Subcutaneous adipose tissue (tissue), 4 donors: ENCODE data around the gene NR3C1. TPM values are rescaled to one million over a fixed set of nuclear protein-coding genes. Genes with fewer than 3 reads are reported as not detected.

Source experiments
- total RNA-seq, 4 donors: library from RNA; depleted of rRNA; stranded (reverse); fragments of >200 nt; gene quantifications; one replicate each; pipeline ENCODE4 v1.1.0, GENCODE V29; 2016
- TF ChIP-seq, protein P1 (sequence below): fragments of 450-650 bp; IDR thresholded peaks from one replicate; pipeline ENCODE4 v1.5.1; 2016; ENCODE audit warnings: low read depth, mild to moderate bottlenecking, control low read depth, antibody characterized with exemption, moderate library complexity

Gene NR3C1
- total RNA-seq, 4 donors from 2014 or later: 86.2 to 174 (median 95.1) TPM

DNA sequence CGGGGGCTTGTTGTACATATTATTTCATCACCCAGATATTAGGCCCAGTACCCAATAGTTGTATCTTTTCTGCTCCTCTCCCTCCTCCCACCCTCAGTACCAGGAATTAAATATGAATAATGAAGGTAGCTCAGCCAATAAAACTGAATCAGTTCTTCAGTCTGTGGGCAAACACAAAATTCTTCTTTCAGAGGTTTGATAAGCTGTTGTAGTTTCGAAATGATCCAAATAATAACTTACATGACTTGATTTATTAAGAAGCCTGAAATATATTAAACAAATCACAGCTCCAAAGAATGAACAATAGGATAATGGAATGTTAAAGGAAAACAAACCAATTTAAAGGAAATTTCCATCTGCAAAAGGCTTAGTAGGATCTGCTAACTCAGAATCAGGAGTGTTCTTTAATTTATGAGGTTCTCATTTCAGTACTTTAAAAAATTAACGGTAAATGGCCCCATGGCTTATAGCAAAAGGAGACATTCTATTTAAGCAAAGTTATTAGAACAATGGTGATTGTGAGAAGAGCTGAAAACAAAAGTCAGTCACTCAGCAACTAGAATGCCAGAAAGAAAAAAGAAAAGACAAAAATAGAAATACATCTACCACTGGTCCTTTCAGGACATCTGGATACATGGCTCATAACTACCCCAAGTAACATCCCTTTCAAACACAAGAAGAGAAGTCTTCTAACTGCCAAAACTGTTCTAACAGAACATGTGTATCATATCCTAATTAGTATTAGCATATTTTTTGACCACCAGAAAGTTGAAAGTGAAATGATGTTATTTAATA, 62.4 kb downstream of the NR3C1 start:
- TF ChIP-seq, protein P1, sequence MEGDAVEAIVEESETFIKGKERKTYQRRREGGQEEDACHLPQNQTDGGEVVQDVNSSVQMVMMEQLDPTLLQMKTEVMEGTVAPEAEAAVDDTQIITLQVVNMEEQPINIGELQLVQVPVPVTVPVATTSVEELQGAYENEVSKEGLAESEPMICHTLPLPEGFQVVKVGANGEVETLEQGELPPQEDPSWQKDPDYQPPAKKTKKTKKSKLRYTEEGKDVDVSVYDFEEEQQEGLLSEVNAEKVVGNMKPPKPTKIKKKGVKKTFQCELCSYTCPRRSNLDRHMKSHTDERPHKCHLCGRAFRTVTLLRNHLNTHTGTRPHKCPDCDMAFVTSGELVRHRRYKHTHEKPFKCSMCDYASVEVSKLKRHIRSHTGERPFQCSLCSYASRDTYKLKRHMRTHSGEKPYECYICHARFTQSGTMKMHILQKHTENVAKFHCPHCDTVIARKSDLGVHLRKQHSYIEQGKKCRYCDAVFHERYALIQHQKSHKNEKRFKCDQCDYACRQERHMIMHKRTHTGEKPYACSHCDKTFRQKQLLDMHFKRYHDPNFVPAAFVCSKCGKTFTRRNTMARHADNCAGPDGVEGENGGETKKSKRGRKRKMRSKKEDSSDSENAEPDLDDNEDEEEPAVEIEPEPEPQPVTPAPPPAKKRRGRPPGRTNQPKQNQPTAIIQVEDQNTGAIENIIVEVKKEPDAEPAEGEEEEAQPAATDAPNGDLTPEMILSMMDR: no peak

DNA sequence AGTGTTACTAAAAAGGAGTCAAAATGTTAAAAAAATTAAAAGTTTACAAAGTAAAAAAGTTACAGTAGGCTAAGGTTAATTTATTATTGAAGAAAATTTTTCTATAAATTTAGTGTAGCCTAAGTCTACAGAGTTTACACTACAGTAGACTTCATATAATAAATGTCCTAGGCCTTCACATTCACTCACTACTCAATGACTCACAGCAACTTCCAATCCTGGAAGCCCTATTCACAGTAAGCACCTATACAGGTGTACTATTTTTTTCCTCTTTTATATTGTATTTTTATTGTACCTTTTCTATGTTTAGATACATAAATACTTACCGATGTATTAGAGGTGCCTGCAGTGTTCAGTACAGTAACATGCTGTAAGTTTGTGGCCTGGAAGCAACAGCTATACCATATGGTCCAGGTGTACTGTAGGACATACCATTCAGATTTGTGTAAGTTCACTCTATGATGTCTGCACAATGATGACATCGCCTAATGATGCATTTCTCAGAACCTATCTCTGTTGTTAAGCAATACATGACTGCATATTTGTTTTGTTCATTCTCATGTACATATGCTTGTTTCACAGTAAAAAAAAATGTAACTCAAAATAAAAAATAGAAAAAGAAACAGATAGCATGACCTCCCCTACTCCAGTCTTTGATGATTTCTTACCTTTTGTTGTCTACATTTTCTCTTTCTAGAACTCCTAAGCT, 64.7 kb downstream of the NR3C1 start:
- TF ChIP-seq, protein P1: no peak

DNA sequence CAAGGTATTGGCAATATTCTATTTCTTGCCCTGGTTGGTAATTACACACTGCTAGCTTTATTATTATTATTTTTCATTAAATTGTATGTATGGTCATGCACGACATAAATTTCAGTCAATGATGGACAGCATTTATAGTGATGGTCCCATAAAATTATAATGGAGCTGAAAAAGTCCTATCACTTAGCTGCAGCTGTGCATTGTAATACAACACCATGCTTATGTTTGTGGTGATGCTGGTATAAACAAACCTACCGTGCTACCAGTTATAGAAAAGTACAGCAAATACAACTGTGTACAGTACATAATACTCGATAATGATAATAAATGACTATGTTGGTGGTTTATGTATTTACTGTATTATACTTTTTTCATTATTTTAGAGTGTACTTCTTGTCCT, 65.5 kb downstream of the NR3C1 start:
- TF ChIP-seq, protein P1: no peak

DNA sequence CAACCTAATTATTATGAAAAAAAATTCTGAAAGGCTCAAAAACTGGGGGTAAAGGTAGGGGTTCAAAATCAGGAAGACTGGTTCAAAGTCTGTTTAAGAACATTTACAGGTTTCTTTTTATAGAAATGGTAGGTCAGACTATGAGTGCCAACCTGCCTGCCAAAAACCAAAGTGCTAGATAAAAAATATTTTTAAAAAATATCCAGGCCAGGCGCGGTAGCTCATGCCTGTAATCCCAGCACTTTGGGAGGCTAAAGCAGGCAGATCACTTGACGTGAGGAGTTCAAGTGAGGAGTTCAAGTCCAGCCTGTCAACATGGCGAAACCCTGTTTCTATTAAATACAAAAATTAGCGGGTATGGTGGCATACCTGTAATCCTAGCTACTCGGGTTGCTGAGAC, 67.0 kb downstream of the NR3C1 start:
- TF ChIP-seq, protein P1: no peak

DNA sequence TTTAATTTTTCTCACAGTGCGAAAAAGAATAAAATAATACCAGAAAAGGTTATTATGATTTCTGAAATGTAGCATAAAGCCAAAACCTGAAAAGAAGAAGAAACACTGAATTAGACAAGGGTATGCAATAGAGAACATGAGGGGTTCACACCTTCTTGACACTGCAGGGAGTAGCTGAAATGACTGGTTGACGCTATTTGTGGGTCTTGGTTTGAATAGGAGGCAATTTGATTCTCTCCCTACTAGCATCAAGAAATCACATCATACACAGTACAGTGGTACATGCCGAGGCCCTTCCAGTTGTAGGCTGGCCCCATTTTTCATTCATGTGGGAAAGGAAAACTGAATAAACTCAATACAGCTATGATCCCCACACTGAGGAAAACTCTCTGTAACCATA, 68.6 kb downstream of the NR3C1 start:
- TF ChIP-seq, protein P1: no peak

DNA sequence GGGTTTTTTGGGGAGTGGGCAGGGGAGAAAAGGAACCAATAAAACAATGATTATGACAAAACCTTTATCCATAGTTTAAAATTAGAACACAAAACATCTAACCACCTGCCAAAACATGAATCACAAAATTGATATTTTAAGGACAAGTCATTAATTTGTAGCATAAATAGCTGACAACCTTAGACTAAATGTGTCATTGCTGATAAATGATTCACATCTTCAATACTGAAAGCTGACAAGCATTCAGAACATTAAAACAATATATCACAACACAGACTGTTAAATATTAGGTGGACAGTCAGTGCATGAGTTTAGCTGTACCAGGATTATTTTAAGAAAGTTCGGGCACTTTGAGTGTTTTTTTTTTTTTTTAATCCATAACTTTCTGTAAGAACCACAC, 71.5 kb downstream of the NR3C1 start:
- TF ChIP-seq, protein P1: no peak

DNA sequence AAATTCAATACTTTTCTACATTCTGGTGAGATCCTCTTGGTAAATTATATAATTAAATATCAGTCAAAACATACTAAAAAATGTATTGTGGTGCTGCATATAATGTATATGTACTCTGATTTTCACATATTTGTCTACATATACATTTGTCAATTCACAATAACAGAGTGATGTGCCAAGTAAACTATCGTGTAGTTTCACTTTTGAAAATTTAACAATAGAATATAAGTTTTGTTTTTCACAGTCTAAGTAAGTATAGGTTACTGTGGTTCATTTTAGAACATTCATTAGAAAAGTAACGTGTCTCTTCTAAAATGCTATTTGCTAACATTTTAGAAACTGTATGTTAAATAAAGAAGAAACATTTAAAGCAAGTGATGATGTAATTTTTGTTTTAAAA, 73.6 kb downstream of the NR3C1 start:
- TF ChIP-seq, protein P1: no peak
